ENCODE data around the gene GNAI1.

Gene GNAI1

GRCh38 chr7:80241671-80242070 lies 107.0 kb downstream of the GNAI1 start:
- Histone ChIP-seq H3K4me1 (ENCODE audit: insufficient read depth, low read length) (no peaks in the 10 kb centered on the region), H3K27ac (ENCODE audit: low read depth, low read length) (no peak overlapping the region), H3K4me3 (ENCODE audit: low read depth in 1 of 2, low read length in 2 of 2) (no peak overlapping the region), H3K36me3 (ENCODE audit: insufficient read depth, low read length) (no peaks in the 10 kb centered on the region), H3K27me3 (ENCODE audit: control insufficient read depth in 1 of 2, insufficient read depth in 2 of 2, low read length in 2 of 2) (no peaks in the 10 kb centered on the region), H3K9ac (ENCODE audit: low read length) (no peak overlapping the region), H3K9me3 (ENCODE audit: low read length) (no peaks in the 10 kb centered on the region)

GRCh38 chr7:80243425-80243824 lies 108.8 kb downstream of the GNAI1 start:
- Histone ChIP-seq H3K4me1 (ENCODE audit: insufficient read depth, low read length) (no peaks in the 10 kb centered on the region), H3K4me3 (ENCODE audit: low read depth in 1 of 2, low read length in 2 of 2) (no peak overlapping the region), H3K9me3 (ENCODE audit: low read length) (no peaks in the 10 kb centered on the region), H3K36me3 (ENCODE audit: insufficient read depth, low read length) (no peaks in the 10 kb centered on the region), H3K27ac (ENCODE audit: low read depth, low read length) (no peak overlapping the region), H3K9ac (ENCODE audit: low read length) (no peak overlapping the region), H3K27me3 (ENCODE audit: control insufficient read depth in 1 of 2, insufficient read depth in 2 of 2, low read length in 2 of 2) (no peaks in the 10 kb centered on the region)

GRCh38 chr7:80244206-80244916 lies 109.7 kb downstream of the GNAI1 start:
- Histone ChIP-seq H3K4me1 (ENCODE audit: insufficient read depth, low read length) (no peaks in the 10 kb centered on the region), H3K36me3 (ENCODE audit: insufficient read depth, low read length) (no peaks in the 10 kb centered on the region), H3K9me3 (ENCODE audit: low read length) (no peaks in the 10 kb centered on the region), H3K27ac (ENCODE audit: low read depth, low read length) (no peak overlapping the region), H3K9ac (ENCODE audit: low read length) (no peak overlapping the region), H3K4me3 (ENCODE audit: low read depth in 1 of 2, low read length in 2 of 2) (no peak overlapping the region), H3K27me3 (ENCODE audit: control insufficient read depth in 1 of 2, insufficient read depth in 2 of 2, low read length in 2 of 2) (no peaks in the 10 kb centered on the region)

GRCh38 chr7:80247144-80247543 lies 112.5 kb downstream of the GNAI1 start:
- no peaks in the 10 kb centered on the region for H3K36me3 ChIP-seq (ENCODE audit: insufficient read depth, low read length)
- no peaks in the 10 kb centered on the region for H3K9me3 ChIP-seq (ENCODE audit: low read length)
- no peak overlapping the region for H3K9ac ChIP-seq (ENCODE audit: low read length)
- H3K4me1 ChIP-seq (ENCODE audit: insufficient read depth, low read length) = no peaks in the 10 kb centered on the region
- H3K4me3 ChIP-seq (ENCODE audit: low read depth in 1 of 2, low read length in 2 of 2) = no peak overlapping the region
- no peaks in the 10 kb centered on the region for H3K27me3 ChIP-seq (ENCODE audit: control insufficient read depth in 1 of 2, insufficient read depth in 2 of 2, low read length in 2 of 2)
- no peak overlapping the region for H3K27ac ChIP-seq (ENCODE audit: low read depth, low read length)

- no peaks in the 10 kb centered on the region for H3K4me1 ChIP-seq (ENCODE audit: insufficient read depth, low read length)
- no peak overlapping the region for H3K27ac ChIP-seq (ENCODE audit: low read depth, low read length)
- H3K36me3 ChIP-seq (ENCODE audit: insufficient read depth, low read length) = no peaks in the 10 kb centered on the region
- no peaks in the 10 kb centered on the region for H3K9me3 ChIP-seq (ENCODE audit: low read length)
- no peaks in the 10 kb centered on the region for H3K27me3 ChIP-seq (ENCODE audit: control insufficient read depth in 1 of 2, insufficient read depth in 2 of 2, low read length in 2 of 2)
- H3K9ac ChIP-seq (ENCODE audit: low read length) = no peak overlapping the region
- no peak overlapping the region for H3K4me3 ChIP-seq (ENCODE audit: low read depth in 1 of 2, low read length in 2 of 2)
Observed at GRCh38 chr7:80247891-80248290, 113.3 kb downstream of the GNAI1 start.

- no peaks in the 10 kb centered on the region for H3K9me3 ChIP-seq (ENCODE audit: low read length)
- H3K9ac ChIP-seq (ENCODE audit: low read length) = no peak overlapping the region
- no peak overlapping the region for H3K4me3 ChIP-seq (ENCODE audit: low read depth in 1 of 2, low read length in 2 of 2)
- no peaks in the 10 kb centered on the region for H3K4me1 ChIP-seq (ENCODE audit: insufficient read depth, low read length)
- H3K36me3 ChIP-seq (ENCODE audit: insufficient read depth, low read length) = no peaks in the 10 kb centered on the region
- H3K27me3 ChIP-seq (ENCODE audit: control insufficient read depth in 1 of 2, insufficient read depth in 2 of 2, low read length in 2 of 2) = no peaks in the 10 kb centered on the region
- no peak overlapping the region for H3K27ac ChIP-seq (ENCODE audit: low read depth, low read length)
Observed at GRCh38 chr7:80249184-80249583, 114.6 kb downstream of the GNAI1 start.

- Histone ChIP-seq H3K36me3 (ENCODE audit: insufficient read depth, low read length) (no peaks in the 10 kb centered on the region), H3K9me3 (ENCODE audit: low read length) (no peaks in the 10 kb centered on the region), H3K27ac (ENCODE audit: low read depth, low read length) (no peak overlapping the region), H3K4me1 (ENCODE audit: insufficient read depth, low read length) (no peaks in the 10 kb centered on the region), H3K27me3 (ENCODE audit: control insufficient read depth in 1 of 2, insufficient read depth in 2 of 2, low read length in 2 of 2) (no peaks in the 10 kb centered on the region), H3K9ac (ENCODE audit: low read length) (no peak overlapping the region), H3K4me3 (ENCODE audit: low read depth in 1 of 2, low read length in 2 of 2) (no peak overlapping the region)
Observed at GRCh38 chr7:80249619-80250295, 115.1 kb downstream of the GNAI1 start.

- H3K27ac ChIP-seq (ENCODE audit: low read depth, low read length) = no peak overlapping the region
- no peaks in the 10 kb centered on the region for H3K36me3 ChIP-seq (ENCODE audit: insufficient read depth, low read length)
- H3K9ac ChIP-seq (ENCODE audit: low read length) = no peak overlapping the region
- H3K4me3 ChIP-seq (ENCODE audit: low read depth in 1 of 2, low read length in 2 of 2) = no peak overlapping the region
- peaks cover 4% of the 10 kb centered on the region for H3K4me1 ChIP-seq (ENCODE audit: insufficient read depth, low read length)
- H3K9me3 ChIP-seq (ENCODE audit: low read length) = no peaks in the 10 kb centered on the region
- no peaks in the 10 kb centered on the region for H3K27me3 ChIP-seq (ENCODE audit: control insufficient read depth in 1 of 2, insufficient read depth in 2 of 2, low read length in 2 of 2)
Observed at GRCh38 chr7:80253237-80253636, 118.6 kb downstream of the GNAI1 start.

GRCh38 chr7:80253653-80254052 lies 119.0 kb downstream of the GNAI1 start:
- H3K4me3 ChIP-seq (ENCODE audit: low read depth in 1 of 2, low read length in 2 of 2) = no peak overlapping the region
- no peaks in the 10 kb centered on the region for H3K27me3 ChIP-seq (ENCODE audit: control insufficient read depth in 1 of 2, insufficient read depth in 2 of 2, low read length in 2 of 2)
- H3K27ac ChIP-seq (ENCODE audit: low read depth, low read length) = no peak overlapping the region
- no peaks in the 10 kb centered on the region for H3K9me3 ChIP-seq (ENCODE audit: low read length)
- H3K4me1 ChIP-seq (ENCODE audit: insufficient read depth, low read length) = peaks cover 4% of the 10 kb centered on the region
- no peaks in the 10 kb centered on the region for H3K36me3 ChIP-seq (ENCODE audit: insufficient read depth, low read length)
- no peak overlapping the region for H3K9ac ChIP-seq (ENCODE audit: low read length)

GRCh38 chr7:80255656-80256055 lies 121.0 kb downstream of the GNAI1 start:
- Histone ChIP-seq H3K36me3 (ENCODE audit: insufficient read depth, low read length) (no peaks in the 10 kb centered on the region), H3K9ac (ENCODE audit: low read length) (no peak overlapping the region), H3K27me3 (ENCODE audit: control insufficient read depth in 1 of 2, insufficient read depth in 2 of 2, low read length in 2 of 2) (no peaks in the 10 kb centered on the region), H3K27ac (ENCODE audit: low read depth, low read length) (no peak overlapping the region), H3K4me1 (ENCODE audit: insufficient read depth, low read length) (peaks cover 4% of the 10 kb centered on the region), H3K4me3 (ENCODE audit: low read depth in 1 of 2, low read length in 2 of 2) (no peak overlapping the region), H3K9me3 (ENCODE audit: low read length) (no peaks in the 10 kb centered on the region)

- no peak overlapping the region for H3K9ac ChIP-seq (ENCODE audit: low read length)
- H3K4me1 ChIP-seq (ENCODE audit: insufficient read depth, low read length) = peaks cover 4% of the 10 kb centered on the region
- H3K36me3 ChIP-seq (ENCODE audit: insufficient read depth, low read length) = no peaks in the 10 kb centered on the region
- H3K9me3 ChIP-seq (ENCODE audit: low read length) = no peaks in the 10 kb centered on the region
- H3K27ac ChIP-seq (ENCODE audit: low read depth, low read length) = no peak overlapping the region
- no peak overlapping the region for H3K4me3 ChIP-seq (ENCODE audit: low read depth in 1 of 2, low read length in 2 of 2)
- H3K27me3 ChIP-seq (ENCODE audit: control insufficient read depth in 1 of 2, insufficient read depth in 2 of 2, low read length in 2 of 2) = no peaks in the 10 kb centered on the region
Observed at GRCh38 chr7:80257756-80258155, 123.1 kb downstream of the GNAI1 start.

GRCh38 chr7:80260606-80261005 lies 126.0 kb downstream of the GNAI1 start:
- no peaks in the 10 kb centered on the region for H3K9me3 ChIP-seq (ENCODE audit: low read length)
- no peak overlapping the region for H3K27ac ChIP-seq (ENCODE audit: low read depth, low read length)
- no peak overlapping the region for H3K4me3 ChIP-seq (ENCODE audit: low read depth in 1 of 2, low read length in 2 of 2)
- H3K4me1 ChIP-seq (ENCODE audit: insufficient read depth, low read length) = peaks cover 4% of the 10 kb centered on the region
- no peak overlapping the region for H3K9ac ChIP-seq (ENCODE audit: low read length)
- H3K36me3 ChIP-seq (ENCODE audit: insufficient read depth, low read length) = no peaks in the 10 kb centered on the region
- no peaks in the 10 kb centered on the region for H3K27me3 ChIP-seq (ENCODE audit: control insufficient read depth in 1 of 2, insufficient read depth in 2 of 2, low read length in 2 of 2)
